Chondrocyte (in vitro differentiated cells): ENCODE data around the gene TBPL1. TPM values are rescaled to one million over a fixed set of nuclear protein-coding genes. Genes with fewer than 3 reads are reported as not detected.

Source experiments
- DNase-seq: peaks from one replicate; pipeline ENCODE4 v3.0.0; 2021; ENCODE audit warnings: mixed read lengths, low spot score
- H3K27ac Mint-ChIP-seq: one replicate; pipeline ENCODE4 v1.8.0; 2021; ENCODE audit warnings: mild to moderate bottlenecking, moderate library complexity, mixed read lengths; ENCODE audit not compliant: unreplicated experiment
- H3K27me3 Mint-ChIP-seq: 2 replicates; pipeline ENCODE4 v1.8.0; 2021; ENCODE audit warnings: low read depth, mixed read lengths
- H3K36me3 Mint-ChIP-seq: 2 replicates; pipeline ENCODE4 v1.8.0; 2021; ENCODE audit warnings: low read depth, mixed read lengths
- H3K4me1 Mint-ChIP-seq: 2 replicates; pipeline ENCODE4 v1.8.0; 2021; ENCODE audit warnings: low read depth, mild to moderate bottlenecking, mixed read lengths
- H3K4me3 Mint-ChIP-seq: one replicate; pipeline ENCODE4 v1.8.0; 2021; ENCODE audit warnings: mild to moderate bottlenecking, moderate library complexity, mixed read lengths; ENCODE audit not compliant: unreplicated experiment
- H3K9me3 Mint-ChIP-seq: 2 replicates; pipeline ENCODE4 v1.8.0; 2021; ENCODE audit warnings: low read depth, mixed read lengths
- CTCF ChIP-seq: fragments of 200-600 bp; sonication (generic); IDR thresholded peaks from 2 replicates; pipeline ENCODE4 v1.5.0; 2021; ENCODE audit warnings: antibody characterized with exemption, mild to moderate bottlenecking, moderate library complexity
- total RNA-seq: library from RNA; stranded (reverse); gene quantifications from 3 replicates; pipeline ENCODE4 v1.2.1, GENCODE V29; 2021

TBPL1 gene
- total RNA-seq, 1 donor from 2014 or later: 28.5 TPM

GRCh38 chr6:133986942-133987341 is 33.9 kb downstream of the TBPL1 start:
- Mint-ChIP-seq H3K9me3 (no peaks in the 10 kb centered on the region), H3K27ac (no peak overlapping the region), H3K4me3 (no peak overlapping the region), H3K27me3 (no peaks in the 10 kb centered on the region), H3K36me3 (peaks cover 26% of the 10 kb centered on the region), H3K4me1 (peaks cover 7% of the 10 kb centered on the region)
- DNase-seq: no peak
- no peak for TF ChIP-seq CTCF

GRCh38 chr6:133989525-133989924 is 36.5 kb downstream of the TBPL1 start:
- no peak for TF ChIP-seq CTCF

GRCh38 chr6:133990321-133990720 is 37.3 kb downstream of the TBPL1 start:
- no peaks in the 10 kb centered on the region for H3K9me3 Mint-ChIP-seq
- TF ChIP-seq CTCF: no peak
- no peak for DNase-seq
- H3K36me3 Mint-ChIP-seq: peaks cover 9% of the 10 kb centered on the region
- no peaks in the 10 kb centered on the region for H3K4me1 Mint-ChIP-seq
- H3K27me3 Mint-ChIP-seq: no peaks in the 10 kb centered on the region
- no peak overlapping the region for H3K27ac Mint-ChIP-seq
- H3K4me3 Mint-ChIP-seq: no peak overlapping the region

More at GRCh38 chr6:133989525-133989924, 36.5 kb downstream of the TBPL1 start:
- Mint-ChIP-seq H3K9me3 (no peaks in the 10 kb centered on the region), H3K27me3 (no peaks in the 10 kb centered on the region), H3K4me1 (no peaks in the 10 kb centered on the region), H3K36me3 (peaks cover 13% of the 10 kb centered on the region), H3K4me3 (no peak overlapping the region), H3K27ac (peak overlapping the region; percentile 63)
- DNase-seq: no peak

- H3K9me3 Mint-ChIP-seq: no peaks in the 10 kb centered on the region
- no peak for TF ChIP-seq CTCF
- no peak overlapping the region for H3K27ac Mint-ChIP-seq
- H3K27me3 Mint-ChIP-seq: no peaks in the 10 kb centered on the region
- H3K4me1 Mint-ChIP-seq: no peaks in the 10 kb centered on the region
- no peak for DNase-seq
- H3K36me3 Mint-ChIP-seq: peaks cover 7% of the 10 kb centered on the region
- no peak overlapping the region for H3K4me3 Mint-ChIP-seq
Measured at GRCh38 chr6:133991096-133991593, 38.1 kb downstream of the TBPL1 start.

- no peak overlapping the region for H3K4me3 Mint-ChIP-seq
- no peak for DNase-seq
- peaks cover 2% of the 10 kb centered on the region for H3K36me3 Mint-ChIP-seq
- no peak overlapping the region for H3K27ac Mint-ChIP-seq
- no peaks in the 10 kb centered on the region for H3K9me3 Mint-ChIP-seq
- H3K4me1 Mint-ChIP-seq: peaks cover 5% of the 10 kb centered on the region
- no peak for TF ChIP-seq CTCF
- H3K27me3 Mint-ChIP-seq: no peaks in the 10 kb centered on the region
Measured at GRCh38 chr6:133992992-133993680, 40.1 kb downstream of the TBPL1 start.
